ENCODE measurements around the gene NRIP3. TPM values are rescaled to one million over a fixed set of nuclear protein-coding genes. Genes with fewer than 3 reads are reported as not detected.

NRIP3 gene
- total and polyA plus RNA-seq, 2 donors (not counting 3 experiments of a cell fraction or from before 2014, with no cell fraction given) = 3.7 to 9.9 TPM

- no peaks in the 10 kb centered on the region for H3K36me3 ChIP-seq (ENCODE audit: control insufficient read depth in 2 of 2, extremely low read depth in 1 of 2, insufficient read depth in 2 of 2, low read length in 2 of 2)
- no peaks in the 10 kb centered on the region for H3K9me1 ChIP-seq (replicated peaks; ENCODE audit: control insufficient read depth, extremely low read depth, insufficient read depth, low read length)
- no peak overlapping the region for H3K9ac ChIP-seq (replicated peaks; ENCODE audit: extremely low read depth, insufficient read depth, low read length)
- H3K27ac ChIP-seq (ENCODE audit: insufficient read depth, low read depth, low read length) = no peak overlapping the region
- H3K4me1 ChIP-seq (ENCODE audit: control insufficient read depth, extremely low read depth, insufficient read depth, low read length) = peaks cover 7% of the 10 kb centered on the region
- TF ChIP-seq GATA2 (IDR thresholded peaks at IDR 0.05; ENCODE audit: insufficient read depth, insufficient read length, low read depth, low read length) (no peak), POLR2AphosphoS5 (IDR thresholded peaks at IDR 0.05; ENCODE audit: insufficient read depth, low read depth, low read length) (no peak), MAX (IDR thresholded peaks at IDR 0.05; ENCODE audit: insufficient read depth, insufficient read length) (no peak), POLR2A (IDR thresholded peaks at IDR 0.05; ENCODE audit: low read depth, low read length) (no peak), EZH2 (IDR thresholded peaks at IDR 0.05; ENCODE audit: borderline replicate concordance, low read depth, low read length, severe bottlenecking) (no peak), MYC (IDR thresholded peaks at IDR 0.05; ENCODE audit: low read depth, low read length) (no peak), CTCF (IDR thresholded peaks at IDR 0.05; ENCODE audit: extremely low read depth in 1 of 2, insufficient read depth in 1 of 2, low read depth in 1 of 2, low read length in 2 of 2) (no peak), JUN (IDR thresholded peaks at IDR 0.05; ENCODE audit: borderline replicate concordance, insufficient read depth, insufficient read length, low read depth) (no peak), FOS (IDR thresholded peaks at IDR 0.05; ENCODE audit: borderline replicate concordance, insufficient read depth, low read length) (no peak)
- CTCF ChIA-PET = interaction anchor here (1.8 kb wide), 1 partner anchor 22 kb away, joined by 10 read pairs; no protein-coding TSS in a partner anchor
- H4K20me1 ChIP-seq (replicated peaks; ENCODE audit: control insufficient read depth, extremely low read depth, insufficient read depth, low read length) = no peaks in the 10 kb centered on the region
- H3K4me2 ChIP-seq (ENCODE audit: insufficient read depth, low read length) = no peak overlapping the region
- POLR2A ChIA-PET = no interaction called here
- intact Hi-C loops (cut with micrococcal nuclease) (no loop called here), dilution Hi-C loops (cut with MboI; ENCODE audit: extremely low pct_ligation_motif_present, low sequenced_read_pairs) (no loop called here)
- H2AFZ ChIP-seq (ENCODE audit: low read depth, low read length) = no peak overlapping the region
- peaks cover 0 to 4% of the 10 kb centered on the region in 2 experiments for H3K27me3 ChIP-seq (ENCODE audit: control insufficient read depth in 2 of 2, insufficient read depth in 2 of 2, low read length in 2 of 2)
- no TSS peak for BruUV-seq (replicated peaks)
- no peaks in the 10 kb centered on the region for H3K79me2 ChIP-seq (ENCODE audit: control insufficient read depth, insufficient read depth, low read length)
- no peak overlapping the region for H3K4me3 ChIP-seq (replicated peaks in 1 of 3; ENCODE audit: insufficient read depth in 1 of 3, low read depth in 1 of 3, low read length in 3 of 3)
- H3K9me3 ChIP-seq (replicated peaks; ENCODE audit: control insufficient read depth, insufficient read depth, low read length) = no peaks in the 10 kb centered on the region
- no peak for FAIRE-seq
- DNase-seq (ENCODE audit: low read depth, low spot score) = no peak
Measured at GRCh38 chr11:8937659-8938058, 66.1 kb downstream of the NRIP3 start.

Measured in endothelial cell of umbilical vein (primary cell).